HT-29 (cell line): ENCODE data around the gene EML3. TPM values are rescaled to one million over a fixed set of nuclear protein-coding genes. Genes with fewer than 3 reads are reported as not detected.
"Not testable (repeated sequence)": the region's sequence is repeated elsewhere in the genome, so short reads cannot be mapped to it uniquely, and the experiment has no call there.

Experiments
- DNase-seq: peaks from one replicate; pipeline ENCODE4 v3.0.0-alpha.2; 2015; ENCODE audit warnings: low spot score
- total RNA-seq: library from RNA; depleted of rRNA; stranded (reverse); fragments of >200 nt; shearing (Covaris generic); gene quantifications from 2 replicates; pipeline ENCODE4 v1.2.3, GENCODE V29; 2014

EML3 gene
- total RNA-seq, 1 experiment from 2014 or later, result 72.3 TPM

- peak; percentile 53 for DNase-seq
Observed at GRCh38 chr11:62573006-62573591, 39.5 kb downstream of the EML3 start.

- DNase-seq, result no peak
Observed at GRCh38 chr11:62572431-62572830, 40.1 kb downstream of the EML3 start.

GRCh38 chr11:62571493-62571892, 41.1 kb downstream of the EML3 start:
- not testable (repeated sequence) for DNase-seq

DNA sequence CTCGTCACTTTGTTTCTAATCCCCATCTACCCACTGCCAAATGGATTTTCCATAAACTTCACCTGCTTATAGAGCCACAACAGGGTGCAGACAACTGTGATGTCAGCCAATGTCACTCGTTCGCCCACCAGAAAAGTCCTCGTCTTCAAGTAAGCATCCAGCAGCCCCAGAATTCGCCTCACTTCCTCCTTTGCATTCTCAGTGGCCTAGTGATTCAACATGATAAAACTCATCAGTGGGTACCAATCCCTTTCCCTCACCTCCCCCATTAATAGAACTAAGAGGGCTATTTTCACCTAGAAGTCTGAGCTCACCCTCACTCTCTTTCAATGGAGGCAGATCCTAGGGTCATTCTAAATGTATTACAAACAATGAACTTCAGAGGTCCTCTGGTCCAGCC, 41.7 kb downstream of the EML3 start:
- DNase-seq, result not testable (repeated sequence)

- no peak for DNase-seq
Observed at GRCh38 chr11:62569611-62570010, 43.0 kb downstream of the EML3 start.

GRCh38 chr11:62567018-62567633, 45.4 kb downstream of the EML3 start:
- no peak for DNase-seq

- DNase-seq, result no peak
Observed at GRCh38 chr11:62566247-62566646, 46.3 kb downstream of the EML3 start.

DNA sequence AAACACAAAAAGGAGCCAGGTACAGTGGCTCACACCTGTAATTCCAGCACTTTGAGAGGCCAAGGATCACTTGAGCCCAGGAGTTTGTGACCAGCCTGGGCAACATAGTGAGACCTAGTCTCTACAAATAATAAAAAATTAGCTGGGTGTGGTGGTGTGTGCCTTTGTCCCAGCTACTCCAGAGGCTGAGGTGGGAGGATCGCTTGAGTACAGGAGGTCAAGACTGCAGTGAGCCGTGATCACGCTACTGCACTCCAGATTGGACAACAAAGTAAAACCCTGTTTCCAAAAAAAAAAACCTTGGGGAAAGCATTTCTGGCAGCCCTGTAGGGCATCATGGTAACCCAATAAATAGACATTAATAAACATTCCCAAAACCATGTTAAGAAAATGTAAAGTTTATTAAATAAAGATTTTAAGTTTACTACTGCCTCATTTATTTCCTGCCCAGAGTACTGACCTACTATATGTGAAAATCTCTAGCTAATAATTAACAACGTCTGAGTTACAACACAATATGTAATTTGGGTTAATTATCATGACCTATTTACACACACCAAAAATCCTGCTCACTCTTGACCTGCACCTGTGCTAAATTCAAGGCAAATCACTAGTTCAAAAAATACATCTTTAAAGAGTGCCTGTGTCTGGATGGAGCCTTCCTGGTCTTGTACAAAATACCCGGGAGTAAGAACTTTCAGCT, 47.3 kb downstream of the EML3 start:
- DNase-seq, result no peak

- DNase-seq, result not testable (repeated sequence)
Observed at GRCh38 chr11:62561677-62562230, 50.8 kb downstream of the EML3 start.

DNA sequence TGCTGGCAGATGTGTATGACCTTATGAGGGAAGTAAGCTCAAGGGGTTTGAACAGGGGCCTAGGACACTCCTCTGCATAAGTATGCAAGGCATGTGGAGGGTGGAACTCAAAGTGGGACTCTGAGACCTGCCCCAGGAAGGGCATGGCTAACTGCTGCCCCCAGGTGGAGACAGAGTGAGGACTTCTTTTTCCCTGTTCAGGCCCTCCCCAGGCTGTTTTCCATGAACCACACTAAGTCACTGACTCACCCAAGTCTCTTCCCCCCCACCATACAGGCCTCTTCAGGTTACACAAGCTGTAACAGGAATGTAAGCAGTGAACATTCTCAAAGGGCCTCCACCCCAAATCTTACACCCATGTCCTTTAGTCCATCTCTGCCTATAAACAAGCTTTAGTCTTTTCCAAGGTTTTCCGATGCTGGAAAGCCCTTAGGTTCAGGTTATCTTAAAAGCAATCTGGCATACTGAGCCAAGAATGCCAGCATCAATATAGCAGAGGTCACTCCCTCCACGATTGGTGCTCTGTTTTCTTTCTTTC, 51.9 kb downstream of the EML3 start:
- DNase-seq, result peak; percentile 99

DNA sequence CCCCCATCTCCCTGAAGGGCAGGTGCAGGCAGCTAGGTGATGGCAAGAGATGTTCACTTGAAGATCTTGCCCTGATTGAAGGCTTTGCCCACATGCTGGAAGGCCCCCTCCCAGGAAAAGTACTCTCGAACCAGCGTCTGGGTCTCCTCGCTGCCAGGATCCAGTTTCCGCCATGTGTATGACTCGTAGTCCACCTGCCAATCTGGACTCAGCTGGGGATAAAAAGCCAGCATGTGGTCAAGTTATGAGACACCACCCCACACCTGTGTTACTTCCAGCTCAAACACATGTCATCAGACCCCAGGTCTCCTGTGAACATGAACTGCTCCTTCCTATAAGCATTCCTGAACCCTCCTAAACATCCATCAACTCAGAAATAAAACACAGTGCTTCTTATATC, 52.9 kb downstream of the EML3 start:
- not testable (repeated sequence) for DNase-seq

DNA sequence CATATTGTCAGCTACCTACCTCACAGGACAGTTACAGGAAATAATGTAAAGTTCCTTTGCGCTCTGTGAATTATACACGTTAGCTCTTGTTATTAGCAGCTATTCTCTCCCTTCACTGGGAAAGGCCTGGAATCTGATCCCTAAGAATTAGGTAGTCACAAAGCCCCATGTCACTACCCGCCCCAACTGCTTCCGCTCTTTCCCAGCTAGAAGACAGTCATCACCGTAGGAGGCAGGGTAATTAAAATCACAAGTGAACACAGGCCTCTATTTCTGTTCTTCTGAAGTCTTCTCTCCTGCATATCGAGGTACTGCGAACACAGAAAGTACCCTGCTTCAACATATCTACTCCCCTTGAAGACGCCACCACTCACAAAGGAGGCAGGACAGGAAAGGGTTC, 53.4 kb downstream of the EML3 start:
- no peak for DNase-seq

- no peak for DNase-seq
Observed at GRCh38 chr11:62558669-62559068, 53.9 kb downstream of the EML3 start.

- peak; percentile 69 for DNase-seq
Observed at GRCh38 chr11:62556875-62557631, 55.5 kb downstream of the EML3 start.

- peak; percentile 97 for DNase-seq
Observed at GRCh38 chr11:62556108-62556874, 56.3 kb downstream of the EML3 start.

DNA sequence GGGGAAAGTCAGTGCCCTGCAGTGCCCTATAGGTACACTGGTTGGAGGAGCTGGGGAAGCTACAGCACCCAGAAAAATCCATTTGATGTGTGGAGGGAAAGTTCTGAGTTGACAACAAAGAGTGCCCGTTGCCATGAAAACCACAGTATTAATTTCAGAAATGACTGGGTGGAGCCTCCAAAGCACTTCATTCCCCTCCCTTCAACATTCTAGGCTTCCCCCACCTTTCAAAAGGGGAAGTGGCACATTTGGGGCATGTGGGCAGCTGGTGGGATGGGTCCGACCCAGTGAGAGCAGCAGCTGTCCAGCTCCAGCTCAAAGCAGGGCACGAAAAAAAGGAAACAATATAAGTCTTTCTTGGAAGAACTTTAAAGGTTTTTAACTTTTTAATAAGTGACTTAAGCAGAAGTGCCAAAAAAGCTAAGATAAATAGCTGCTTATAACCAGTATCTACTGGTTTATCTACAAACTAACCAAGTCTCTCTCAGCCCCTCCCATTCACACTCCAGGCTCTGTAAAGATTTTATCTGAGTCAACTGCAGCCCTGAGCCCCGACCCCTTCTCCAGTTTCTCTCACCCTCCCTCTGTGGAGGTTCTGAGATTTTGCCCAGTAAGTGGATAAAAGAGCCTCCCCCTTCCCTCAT, 57.0 kb downstream of the EML3 start:
- DNase-seq, result peak; percentile 83

DNA sequence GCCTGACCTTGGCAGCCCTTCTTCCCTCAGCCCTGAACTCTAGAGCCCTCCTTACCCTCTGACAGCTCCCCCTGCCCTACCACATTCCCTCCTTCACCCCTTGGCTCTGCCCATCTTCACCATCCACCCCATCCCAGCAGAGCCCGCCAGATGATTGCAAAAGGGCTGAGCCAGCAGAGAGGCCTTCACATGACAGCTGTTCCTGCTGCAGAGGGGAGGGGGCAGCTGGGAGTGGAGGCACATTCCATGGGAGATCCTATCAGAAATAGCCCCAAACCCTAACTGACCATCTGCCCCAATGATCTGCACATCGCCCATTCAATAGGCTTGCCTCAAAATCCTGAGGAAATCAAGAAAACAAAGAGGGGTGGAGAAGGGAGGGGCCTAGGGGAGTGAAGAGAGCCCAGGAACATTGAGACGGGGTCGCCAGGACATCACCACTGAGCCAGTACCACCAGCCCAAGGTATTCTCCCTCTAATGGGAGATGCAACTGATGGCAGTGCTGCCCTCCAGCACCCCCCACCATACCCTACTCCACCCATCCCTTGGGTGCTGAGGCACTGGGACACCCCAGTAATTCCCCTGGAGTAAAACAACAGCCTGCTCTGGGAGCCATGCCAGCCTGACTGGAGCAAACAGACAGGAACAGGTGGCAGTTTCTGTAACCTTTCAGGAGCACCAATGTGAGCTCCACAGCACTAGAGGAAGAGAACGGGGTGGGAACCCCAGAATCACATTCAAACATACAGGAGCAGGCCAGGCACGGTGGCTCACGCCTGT, 58.0 kb downstream of the EML3 start:
- DNase-seq, result peak; percentile 41

GRCh38 chr11:62553839-62554361, 58.7 kb downstream of the EML3 start:
- no peak for DNase-seq
